Esophagus muscularis mucosa (tissue), 4 donors: ENCODE results near the gene CHPF2.

ENCODE experiments used
- CTCF ChIP-seq, 3 experiments: fragments of 200-600 bp in 2 of 3; fragments of 450-650 bp in 1 of 3; sonication (generic) in 2 of 3; IDR thresholded peaks; one replicate each; pipeline ENCODE4 v1.5.1; 2017 to 2019; ENCODE audit warnings: antibody characterized with exemption in 3 of 3, mild to moderate bottlenecking in 2 of 3, moderate library complexity in 1 of 3
- EP300 ChIP-seq: sonication (generic); formaldehyde crosslinking; IDR thresholded peaks from one replicate; pipeline ENCODE4 v1.6.1; 2017; ENCODE audit warnings: antibody characterized with exemption
- POLR2A ChIP-seq: fragments of 450-650 bp; IDR thresholded peaks from one replicate; pipeline ENCODE4 v1.6.1; 2017; ENCODE audit warnings: antibody characterized with exemption, moderate library complexity, mild to moderate bottlenecking, low read depth
- POLR2AphosphoS5 ChIP-seq, 2 donors: sonication (generic); formaldehyde crosslinking; IDR thresholded peaks; one replicate each; pipeline ENCODE4 v1.6.1; 2017; ENCODE audit warnings: antibody characterized with exemption in 2 of 2

- TF ChIP-seq CTCF (IDR thresholded peaks at IDR 0.05) (no peak), POLR2A (no peak), POLR2AphosphoS5 (IDR thresholded peaks at IDR 0.05) (no peak), EP300 (no peak)
These were observed 24.2 kb downstream of the CHPF2 start for GRCh38 chr7:151256410-151257045.
